CD4-positive, CD25-positive, alpha-beta regulatory T cell (primary cell): ENCODE measurements around the gene INPP5F. TPM values are rescaled to one million over a fixed set of nuclear protein-coding genes. Genes with fewer than 3 reads are reported as not detected.

Experiments used
- ATAC-seq, 2 donors: fragments of 150-1000 bp; cut with Tn5 transposase; one replicate each; pipeline ENCODE4 v1.10.0; 2021; ENCODE audit warnings: low read depth in 2 of 2, moderate number of reproducible peaks in 2 of 2, moderate library complexity in 1 of 2
- DNase-seq, 3 donors: peaks; one replicate each; pipeline versions ENCODE4 v3.0.0 to v3.0.0-alpha.2; 2012 to 2022; ENCODE audit warnings: mixed read lengths in 1 of 3
- H3K27ac ChIP-seq: one replicate; pipeline ENCODE4 v1.7.0; 2013; ENCODE audit warnings: mild to moderate bottlenecking, low read length; ENCODE audit not compliant: insufficient read depth, poor library complexity, severe bottlenecking
- H3K27me3 ChIP-seq: one replicate; pipeline ENCODE4 v1.7.0; 2013; ENCODE audit warnings: low read length; ENCODE audit not compliant: control insufficient read depth, insufficient read depth
- H3K36me3 ChIP-seq: one replicate; pipeline ENCODE4 v1.7.0; 2013; ENCODE audit warnings: mild to moderate bottlenecking, low read length, moderate library complexity; ENCODE audit not compliant: control insufficient read depth, insufficient read depth
- H3K4me1 ChIP-seq: 2 replicates; pipeline ENCODE4 v1.7.0; 2013; ENCODE audit warnings: mild to moderate bottlenecking, low read length; ENCODE audit not compliant: insufficient read depth, control insufficient read depth, poor library complexity, severe bottlenecking
- H3K4me3 ChIP-seq: one replicate; pipeline ENCODE4 v1.7.0; 2013; ENCODE audit warnings: low read depth, mild to moderate bottlenecking, low read length, moderate library complexity
- H3K9me3 ChIP-seq, 2 experiments: 1 replicate in 1 of 2; 2 replicates in 1 of 2; pipeline ENCODE4 v1.7.0; 2013; ENCODE audit warnings: low read length in 2 of 2, mild to moderate bottlenecking in 1 of 2, moderate library complexity in 1 of 2; ENCODE audit not compliant: control insufficient read depth in 2 of 2
- H3K27ac Mint-ChIP-seq, 3 donors: one replicate each; pipeline ENCODE4 v1.8.0; 2020 to 2022; ENCODE audit warnings: mild to moderate bottlenecking in 3 of 3, mixed read lengths in 3 of 3, moderate library complexity in 2 of 3
- H3K27me3 Mint-ChIP-seq: one replicate; pipeline ENCODE4 v1.8.0; 2022; ENCODE audit warnings: mild to moderate bottlenecking, mixed read lengths
- H3K36me3 Mint-ChIP-seq: one replicate; pipeline ENCODE4 v1.8.0; 2020; ENCODE audit warnings: mixed read lengths
- H3K4me1 Mint-ChIP-seq, 4 donors: one replicate each; pipeline ENCODE4 v1.8.0; 2020 to 2022; ENCODE audit warnings: mixed read lengths in 4 of 4, mild to moderate bottlenecking in 1 of 4
- H3K4me3 Mint-ChIP-seq, 4 donors: one replicate each; pipeline ENCODE4 v1.8.0; 2020 to 2022; ENCODE audit warnings: mild to moderate bottlenecking in 4 of 4, mixed read lengths in 4 of 4, moderate library complexity in 3 of 4
- H3K9me3 Mint-ChIP-seq, 7 donors: one replicate each; pipeline ENCODE4 v1.8.0; 2020 to 2022; ENCODE audit warnings: mixed read lengths in 7 of 7, mild to moderate bottlenecking in 3 of 7, moderate library complexity in 2 of 7
- polyA plus RNA-seq, 4 donors: library from polyadenylated mRNA; unstranded; fragments of 300-500 nt; fragmentation: Illumina TruSeq; gene quantifications; one replicate each; pipeline ENCODE4 v1.2.3, GENCODE V29; 2021
- total RNA-seq: library from RNA; stranded (reverse); gene quantifications from one replicate; pipeline ENCODE4 v1.2.3, GENCODE V29; 2022

Gene INPP5F
- total and polyA plus RNA-seq, 5 donors from 2014 or later = 10.4 to 22.1 (median 11.2) TPM

DNA sequence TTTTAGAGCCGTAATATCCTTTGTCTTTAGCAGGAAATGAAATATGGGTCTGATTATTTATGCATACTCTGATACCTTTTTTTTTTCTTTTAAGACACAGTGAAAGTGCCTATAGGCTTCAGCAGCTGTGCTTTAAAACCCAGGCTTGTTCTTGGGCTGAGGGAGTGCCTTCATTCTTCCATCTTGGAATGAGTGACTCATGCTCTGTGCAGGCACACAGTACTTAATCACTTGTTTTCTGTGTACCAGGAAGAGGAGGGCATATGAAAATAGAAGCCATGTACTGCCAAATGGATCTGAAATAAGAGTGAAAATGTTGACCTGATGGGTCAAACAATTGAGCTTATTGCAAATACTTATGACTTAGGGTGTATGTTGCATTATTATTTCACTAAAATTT, 12.0 kb downstream of the INPP5F start:
- DNase-seq (peak in 1 of 3 donors; percentile 32), ATAC-seq (peak; percentile 28 to 39)
- H3K4me1 ChIP-seq = peaks cover 29% of the 10 kb centered on the region
- no peaks in the 10 kb centered on the region for H3K27me3 ChIP-seq
- no peaks in the 10 kb centered on the region for H3K9me3 ChIP-seq
- Mint-ChIP-seq H3K27ac (peak overlapping the region in 2 of 3 donors; percentile 20 to 42), H3K36me3 (no peaks in the 10 kb centered on the region), H3K9me3 (peaks cover 0 to 1% (median 0%) of the 10 kb centered on the region in 7 donors), H3K4me3 (peak overlapping the region; percentile 31 to 62 (median 52)), H3K4me1 (peaks cover 24 to 75% (median 54%) of the 10 kb centered on the region in 4 donors), H3K27me3 (no peaks in the 10 kb centered on the region)
- H3K27ac ChIP-seq = peak overlapping the region; percentile 55
- peak overlapping the region; percentile 58 for H3K4me3 ChIP-seq
- no peaks in the 10 kb centered on the region for H3K36me3 ChIP-seq

DNA sequence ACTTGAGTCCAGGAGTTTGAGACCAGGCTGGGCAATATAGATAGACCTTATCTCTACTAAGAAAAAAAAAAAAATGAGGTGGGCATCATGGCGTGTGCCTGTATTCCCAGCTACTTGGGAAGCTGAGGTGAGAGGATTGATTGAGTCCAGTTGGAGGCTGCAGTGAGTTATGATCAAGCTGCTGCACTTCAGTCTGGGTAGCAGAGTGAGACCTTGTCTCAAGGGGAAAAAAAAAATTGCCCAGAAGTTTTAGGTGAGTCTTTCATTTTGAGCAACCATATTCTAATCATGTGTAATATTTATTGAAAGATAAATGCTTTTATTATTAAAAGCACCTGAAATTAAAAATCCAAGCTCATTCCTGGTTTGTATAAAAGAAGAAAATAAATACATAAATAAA, 13.1 kb downstream of the INPP5F start:
- H3K4me1 Mint-ChIP-seq = peaks cover 32 to 75% (median 51%) of the 10 kb centered on the region in 4 donors
- no peak for DNase-seq

DNA sequence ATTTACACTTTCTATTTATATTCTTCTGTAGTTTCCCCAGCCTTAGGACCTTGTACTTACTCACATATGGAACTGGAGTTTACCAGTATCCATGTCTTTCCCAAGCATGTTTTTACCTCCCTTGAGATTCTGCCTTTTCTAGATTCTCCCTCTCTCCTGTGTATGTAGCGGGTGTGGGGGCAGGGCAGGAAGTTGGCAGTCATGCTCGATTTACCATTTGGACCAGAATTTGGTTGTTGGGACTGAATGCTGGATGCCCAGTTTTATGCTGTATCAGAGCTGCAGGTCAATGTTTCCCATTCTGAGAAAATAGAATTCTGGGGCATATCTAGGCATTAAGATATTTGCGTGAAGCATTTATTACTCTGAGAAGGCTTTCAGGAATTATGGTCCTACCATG, 14.2 kb downstream of the INPP5F start:
- Histone ChIP-seq H3K9me3 (no peaks in the 10 kb centered on the region), H3K4me1 (peaks cover 32% of the 10 kb centered on the region), H3K27ac (no peak overlapping the region), H3K4me3 (no peak overlapping the region), H3K36me3 (no peaks in the 10 kb centered on the region), H3K27me3 (no peaks in the 10 kb centered on the region)
- Mint-ChIP-seq H3K4me1 (peaks cover 34 to 78% (median 50%) of the 10 kb centered on the region in 4 donors), H3K9me3 (peaks cover 0 to 1% (median 0%) of the 10 kb centered on the region in 7 donors), H3K27ac (peak overlapping the region in 2 of 3 donors; percentile 32 to 42), H3K27me3 (no peaks in the 10 kb centered on the region), H3K36me3 (peaks cover 4% of the 10 kb centered on the region), H3K4me3 (no peak overlapping the region)
- DNase-seq (no peak), ATAC-seq (no peak)

More for the DNA sequence above, 13.1 kb downstream of the INPP5F start:
- Histone ChIP-seq H3K27ac (no peak overlapping the region), H3K4me1 (peaks cover 29% of the 10 kb centered on the region), H3K27me3 (no peaks in the 10 kb centered on the region), H3K9me3 (no peaks in the 10 kb centered on the region), H3K36me3 (no peaks in the 10 kb centered on the region), H3K4me3 (no peak overlapping the region)
- ATAC-seq = no peak
- H3K27ac Mint-ChIP-seq = peak overlapping the region; percentile 15 to 68 (median 26)
- peaks cover 4% of the 10 kb centered on the region for H3K36me3 Mint-ChIP-seq
- peaks cover 0 to 1% (median 0%) of the 10 kb centered on the region in 7 donors for H3K9me3 Mint-ChIP-seq
- no peaks in the 10 kb centered on the region for H3K27me3 Mint-ChIP-seq
- H3K4me3 Mint-ChIP-seq = no peak overlapping the region

DNA sequence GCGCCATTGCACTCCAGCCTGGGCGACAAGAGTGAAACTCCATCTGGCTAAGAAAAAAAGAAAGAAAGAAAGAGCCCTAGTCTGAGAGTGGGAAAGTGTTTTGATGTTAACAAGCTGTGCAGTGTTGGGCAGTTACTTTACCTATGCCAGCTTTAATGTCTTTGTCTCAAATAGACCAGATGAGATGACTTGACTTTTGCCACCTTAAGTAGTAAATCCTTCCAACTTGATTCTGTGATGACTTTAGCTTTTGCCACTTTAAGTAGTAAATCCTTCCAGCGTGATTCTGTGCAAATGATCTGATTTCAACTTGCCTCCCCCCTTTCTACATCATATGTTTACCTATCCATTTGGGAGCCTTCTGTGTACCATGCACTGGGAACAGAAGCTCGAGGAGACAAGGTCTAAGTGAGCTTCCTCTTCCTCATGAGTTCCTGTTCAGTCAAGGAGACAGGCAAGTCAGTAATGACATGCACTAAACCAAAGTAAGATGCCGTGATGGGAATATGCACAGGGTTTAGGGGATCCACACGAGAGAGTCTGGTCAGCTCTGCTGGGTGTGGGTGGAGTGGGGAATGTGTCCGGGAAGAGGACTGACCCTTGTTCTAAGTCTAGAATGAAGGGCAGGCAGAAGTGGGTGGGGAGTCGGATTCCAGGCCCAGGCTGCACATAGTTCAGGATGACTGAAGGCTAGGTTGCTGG, 17.2 kb downstream of the INPP5F start:
- Histone ChIP-seq H3K9me3 (no peaks in the 10 kb centered on the region), H3K27me3 (no peaks in the 10 kb centered on the region), H3K27ac (no peak overlapping the region), H3K4me3 (no peak overlapping the region), H3K4me1 (peaks cover 15% of the 10 kb centered on the region), H3K36me3 (no peaks in the 10 kb centered on the region)
- peak overlapping the region in 2 of 4 donors; percentile 35 to 58 for H3K4me3 Mint-ChIP-seq
- H3K4me1 Mint-ChIP-seq = peaks cover 28 to 69% (median 46%) of the 10 kb centered on the region in 4 donors
- H3K9me3 Mint-ChIP-seq = no peaks in the 10 kb centered on the region
- H3K27me3 Mint-ChIP-seq = no peaks in the 10 kb centered on the region
- H3K27ac Mint-ChIP-seq = peak overlapping the region in 1 of 3 donors; percentile 63
- H3K36me3 Mint-ChIP-seq = peaks cover 9% of the 10 kb centered on the region
- no peak for ATAC-seq
- no peak for DNase-seq

DNA sequence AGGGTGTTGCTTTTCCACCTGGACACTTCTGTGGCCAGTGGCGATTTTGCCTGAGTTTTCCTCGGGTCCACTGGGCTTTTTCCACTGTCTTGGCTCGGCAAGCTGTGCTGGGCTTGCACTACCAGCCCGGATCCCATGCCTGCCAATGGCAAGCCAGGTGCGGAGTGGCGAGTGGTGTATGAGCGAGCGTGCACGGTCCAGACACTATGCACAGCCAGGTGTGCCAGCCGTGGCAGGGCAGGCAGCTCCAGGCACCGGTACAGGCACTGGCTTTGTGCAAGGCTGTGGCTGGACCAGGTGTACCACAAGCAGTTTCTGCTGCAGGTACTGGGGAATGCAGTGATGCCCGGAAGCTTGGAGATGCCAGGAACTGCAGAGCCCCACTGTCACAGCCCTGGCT, 22.1 kb downstream of the INPP5F start:
- peaks cover 33 to 58% (median 41%) of the 10 kb centered on the region in 4 donors for H3K4me1 Mint-ChIP-seq
- no peak for DNase-seq
- no peaks in the 10 kb centered on the region for H3K9me3 ChIP-seq
- no peak overlapping the region for H3K4me3 Mint-ChIP-seq
- H3K36me3 Mint-ChIP-seq = peaks cover 13% of the 10 kb centered on the region
- no peaks in the 10 kb centered on the region for H3K27me3 Mint-ChIP-seq
- H3K36me3 ChIP-seq = peaks cover 6% of the 10 kb centered on the region
- H3K27ac Mint-ChIP-seq = peak overlapping the region in 1 of 3 donors; percentile 51
- H3K27ac ChIP-seq = no peak overlapping the region
- ATAC-seq = no peak
- H3K4me1 ChIP-seq = peaks cover 12% of the 10 kb centered on the region
- no peaks in the 10 kb centered on the region for H3K9me3 Mint-ChIP-seq
- H3K4me3 ChIP-seq = no peak overlapping the region
- H3K27me3 ChIP-seq = no peaks in the 10 kb centered on the region

DNA sequence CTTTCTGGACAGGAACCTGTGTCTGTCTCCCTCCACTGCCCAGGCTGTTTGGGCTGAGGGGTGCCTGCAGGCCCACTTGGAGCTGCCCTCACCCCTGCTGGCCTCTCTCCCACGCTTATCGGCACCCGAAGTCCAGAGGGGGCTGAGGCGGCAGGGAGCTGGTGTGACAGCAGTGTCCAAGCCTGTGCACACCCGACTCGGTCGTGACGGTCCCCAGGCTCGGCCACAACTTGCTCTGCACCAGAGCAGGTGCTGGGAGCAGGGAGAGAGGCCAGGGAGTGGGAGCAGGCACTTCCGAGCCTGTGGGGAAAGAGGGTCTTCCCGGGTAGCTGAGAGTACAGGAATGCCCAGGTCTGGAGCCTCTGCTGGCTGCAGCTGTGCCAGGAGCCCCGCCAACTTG, 23.0 kb downstream of the INPP5F start:
- Mint-ChIP-seq H3K4me3 (no peak overlapping the region), H3K4me1 (peaks cover 26 to 55% (median 39%) of the 10 kb centered on the region in 4 donors), H3K9me3 (no peaks in the 10 kb centered on the region), H3K27me3 (no peaks in the 10 kb centered on the region), H3K27ac (no peak overlapping the region), H3K36me3 (peaks cover 10% of the 10 kb centered on the region)
- ATAC-seq (no peak), DNase-seq (no peak)
- Histone ChIP-seq H3K27ac (no peak overlapping the region), H3K4me1 (peaks cover 12% of the 10 kb centered on the region), H3K4me3 (no peak overlapping the region), H3K36me3 (peaks cover 6% of the 10 kb centered on the region), H3K27me3 (no peaks in the 10 kb centered on the region), H3K9me3 (no peaks in the 10 kb centered on the region)

DNA sequence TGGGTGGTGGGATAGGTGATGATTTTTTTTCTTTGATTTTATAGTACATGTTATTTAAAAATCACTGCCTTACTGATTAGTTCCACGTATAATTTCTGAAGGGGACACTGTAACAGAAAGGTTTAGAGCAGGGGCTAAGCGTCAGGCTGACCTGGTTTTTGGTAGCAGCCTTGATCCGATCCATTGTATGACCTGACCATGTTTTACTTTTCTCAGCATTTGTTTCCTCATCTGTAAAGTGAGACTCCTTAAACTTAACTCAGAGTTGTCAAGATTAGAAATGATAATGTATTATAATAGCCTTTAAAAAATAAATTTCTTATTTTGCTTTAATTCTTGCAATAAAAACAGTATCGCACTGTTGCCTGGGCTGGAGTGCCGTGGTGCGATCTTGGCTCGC, 23.6 kb downstream of the INPP5F start:
- Histone ChIP-seq H3K4me1 (peaks cover 12% of the 10 kb centered on the region), H3K36me3 (peaks cover 6% of the 10 kb centered on the region), H3K4me3 (no peak overlapping the region), H3K9me3 (no peaks in the 10 kb centered on the region), H3K27me3 (no peaks in the 10 kb centered on the region), H3K27ac (no peak overlapping the region)
- DNase-seq = no peak
- Mint-ChIP-seq H3K27me3 (no peaks in the 10 kb centered on the region), H3K9me3 (no peaks in the 10 kb centered on the region), H3K36me3 (peaks cover 14% of the 10 kb centered on the region), H3K4me1 (peaks cover 22 to 52% (median 34%) of the 10 kb centered on the region in 4 donors), H3K4me3 (no peak overlapping the region), H3K27ac (no peak overlapping the region)
- ATAC-seq = no peak
